Astrocyte (in vitro differentiated cells and primary cell): Measurements from ENCODE around the gene NLRP12. TPM values are rescaled to one million over a fixed set of nuclear protein-coding genes. Genes with fewer than 3 reads are reported as not detected.

Experiments
- DNase-seq: peaks from one replicate; pipeline ENCODE4 v3.0.0-alpha.2; 2010; ENCODE audit warnings: low read depth
- FAIRE-seq: peaks from 2 replicates; lab custom pipeline; 2011; peaks lifted over from hg19 to GRCh38; lab: Jason Lieb, UNC
- H2AFZ ChIP-seq: 2 replicates; pipeline ENCODE4 v1.6.0; 2012; ENCODE audit warnings: low read depth, low read length, inconsistent platforms
- H3K27ac ChIP-seq: 2 replicates; pipeline ENCODE4 v1.5.1; 2011; ENCODE audit warnings: low read depth, low read length, inconsistent platforms
- H3K27me3 ChIP-seq: 2 replicates; pipeline ENCODE4 v1.6.0; 2011; ENCODE audit warnings: low read length, inconsistent platforms; ENCODE audit not compliant: insufficient read depth
- H3K36me3 ChIP-seq: 2 replicates; pipeline ENCODE4 v1.5.1; 2011; ENCODE audit warnings: low read length, inconsistent platforms; ENCODE audit not compliant: insufficient read depth
- H3K4me1 ChIP-seq: 2 replicates; pipeline ENCODE4 v1.5.1; 2011; ENCODE audit warnings: low read length, inconsistent platforms; ENCODE audit not compliant: insufficient read depth
- H3K4me2 ChIP-seq: 2 replicates; pipeline ENCODE4 v1.6.0; 2012; ENCODE audit warnings: low read length, inconsistent platforms
- H3K4me3 ChIP-seq: 2 replicates; pipeline ENCODE4 v1.5.1; 2011; ENCODE audit warnings: low read depth, mild to moderate bottlenecking, low read length, inconsistent platforms; ENCODE audit not compliant: insufficient read depth
- H3K79me2 ChIP-seq: 2 replicates; pipeline ENCODE4 v1.6.0; 2012; ENCODE audit warnings: mild to moderate bottlenecking, low read length, inconsistent platforms; ENCODE audit not compliant: insufficient read depth
- H3K9ac ChIP-seq: 2 replicates; pipeline ENCODE4 v1.6.0; 2012; ENCODE audit warnings: mild to moderate bottlenecking, low read length, inconsistent platforms
- H3K9me3 ChIP-seq: 2 replicates; pipeline ENCODE4 v1.5.1; 2012; ENCODE audit warnings: low read depth, mild to moderate bottlenecking, low read length, inconsistent platforms; ENCODE audit not compliant: insufficient read depth
- H4K20me1 ChIP-seq: 2 replicates; pipeline ENCODE4 v1.6.0; 2012; ENCODE audit warnings: low read length, inconsistent platforms; ENCODE audit not compliant: insufficient read depth
- H3K27ac Mint-ChIP-seq: one replicate; pipeline ENCODE4 v1.8.0; 2021; ENCODE audit warnings: mild to moderate bottlenecking, mixed read lengths; ENCODE audit not compliant: unreplicated experiment
- H3K27me3 Mint-ChIP-seq: one replicate; pipeline ENCODE4 v1.8.0; 2021; ENCODE audit warnings: low read depth, mixed read lengths; ENCODE audit not compliant: unreplicated experiment
- H3K36me3 Mint-ChIP-seq: one replicate; pipeline ENCODE4 v1.8.0; 2021; ENCODE audit warnings: low read depth, mixed read lengths; ENCODE audit not compliant: unreplicated experiment
- H3K4me1 Mint-ChIP-seq: one replicate; pipeline ENCODE4 v1.8.0; 2021; ENCODE audit warnings: low read depth, mixed read lengths; ENCODE audit not compliant: unreplicated experiment
- H3K4me3 Mint-ChIP-seq: one replicate; pipeline ENCODE4 v1.8.0; 2021; ENCODE audit warnings: mild to moderate bottlenecking, moderate library complexity, mixed read lengths; ENCODE audit not compliant: unreplicated experiment
- H3K9me3 Mint-ChIP-seq: one replicate; pipeline ENCODE4 v1.8.0; 2021; ENCODE audit warnings: mild to moderate bottlenecking, mixed read lengths; ENCODE audit not compliant: unreplicated experiment
- EZH2 ChIP-seq: IDR thresholded peaks from 2 replicates; pipeline ENCODE4 v1.6.1; 2012; ENCODE audit warnings: mild to moderate bottlenecking, low read length, inconsistent platforms; ENCODE audit not compliant: insufficient read depth
- total RNA-seq: library from RNA; stranded (reverse); gene quantifications from 2 replicates; pipeline ENCODE4 v1.2.1, GENCODE V29; 2021
- TF ChIP-seq, protein P1 (sequence below): IDR thresholded peaks from 2 replicates; pipeline ENCODE4 v1.5.1; 2011; ENCODE audit warnings: low read depth, mild to moderate bottlenecking, inconsistent platforms, low read length, moderate library complexity; ENCODE audit not compliant: insufficient read depth

NLRP12 gene
- total RNA-seq, 1 donor from 2014 or later = not detected

- H3K36me3 Mint-ChIP-seq = peaks cover 4% of the 10 kb centered on the region
- H3K4me1 Mint-ChIP-seq = peaks cover 13% of the 10 kb centered on the region
- peak overlapping the region; percentile 93 for H3K27ac ChIP-seq
- DNase-seq (peak; percentile 78), FAIRE-seq (no peak)
- peak overlapping the region; percentile 94 for H3K4me2 ChIP-seq
- H3K27me3 Mint-ChIP-seq = no peaks in the 10 kb centered on the region
- H3K27ac Mint-ChIP-seq = peak overlapping the region; percentile 69
- TF ChIP-seq, protein P1, sequence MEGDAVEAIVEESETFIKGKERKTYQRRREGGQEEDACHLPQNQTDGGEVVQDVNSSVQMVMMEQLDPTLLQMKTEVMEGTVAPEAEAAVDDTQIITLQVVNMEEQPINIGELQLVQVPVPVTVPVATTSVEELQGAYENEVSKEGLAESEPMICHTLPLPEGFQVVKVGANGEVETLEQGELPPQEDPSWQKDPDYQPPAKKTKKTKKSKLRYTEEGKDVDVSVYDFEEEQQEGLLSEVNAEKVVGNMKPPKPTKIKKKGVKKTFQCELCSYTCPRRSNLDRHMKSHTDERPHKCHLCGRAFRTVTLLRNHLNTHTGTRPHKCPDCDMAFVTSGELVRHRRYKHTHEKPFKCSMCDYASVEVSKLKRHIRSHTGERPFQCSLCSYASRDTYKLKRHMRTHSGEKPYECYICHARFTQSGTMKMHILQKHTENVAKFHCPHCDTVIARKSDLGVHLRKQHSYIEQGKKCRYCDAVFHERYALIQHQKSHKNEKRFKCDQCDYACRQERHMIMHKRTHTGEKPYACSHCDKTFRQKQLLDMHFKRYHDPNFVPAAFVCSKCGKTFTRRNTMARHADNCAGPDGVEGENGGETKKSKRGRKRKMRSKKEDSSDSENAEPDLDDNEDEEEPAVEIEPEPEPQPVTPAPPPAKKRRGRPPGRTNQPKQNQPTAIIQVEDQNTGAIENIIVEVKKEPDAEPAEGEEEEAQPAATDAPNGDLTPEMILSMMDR = no peak
- no peak for TF ChIP-seq EZH2
- peak overlapping the region; percentile 83 for H3K4me3 Mint-ChIP-seq
- peaks cover 38% of the 10 kb centered on the region for H4K20me1 ChIP-seq
- H3K9me3 ChIP-seq = no peaks in the 10 kb centered on the region
- no peaks in the 10 kb centered on the region for H3K27me3 ChIP-seq
- no peak overlapping the region for H2AFZ ChIP-seq
- no peaks in the 10 kb centered on the region for H3K9me3 Mint-ChIP-seq
- H3K79me2 ChIP-seq = peaks cover 54% of the 10 kb centered on the region
- H3K36me3 ChIP-seq = peaks cover 6% of the 10 kb centered on the region
- H3K4me1 ChIP-seq = peaks cover 14% of the 10 kb centered on the region
- H3K9ac ChIP-seq = peak overlapping the region; percentile 99
- H3K4me3 ChIP-seq = peak overlapping the region; percentile 95
These were observed 45.0 kb upstream of the NLRP12 start for GRCh38 chr19:53868892-53869804.

DNA sequence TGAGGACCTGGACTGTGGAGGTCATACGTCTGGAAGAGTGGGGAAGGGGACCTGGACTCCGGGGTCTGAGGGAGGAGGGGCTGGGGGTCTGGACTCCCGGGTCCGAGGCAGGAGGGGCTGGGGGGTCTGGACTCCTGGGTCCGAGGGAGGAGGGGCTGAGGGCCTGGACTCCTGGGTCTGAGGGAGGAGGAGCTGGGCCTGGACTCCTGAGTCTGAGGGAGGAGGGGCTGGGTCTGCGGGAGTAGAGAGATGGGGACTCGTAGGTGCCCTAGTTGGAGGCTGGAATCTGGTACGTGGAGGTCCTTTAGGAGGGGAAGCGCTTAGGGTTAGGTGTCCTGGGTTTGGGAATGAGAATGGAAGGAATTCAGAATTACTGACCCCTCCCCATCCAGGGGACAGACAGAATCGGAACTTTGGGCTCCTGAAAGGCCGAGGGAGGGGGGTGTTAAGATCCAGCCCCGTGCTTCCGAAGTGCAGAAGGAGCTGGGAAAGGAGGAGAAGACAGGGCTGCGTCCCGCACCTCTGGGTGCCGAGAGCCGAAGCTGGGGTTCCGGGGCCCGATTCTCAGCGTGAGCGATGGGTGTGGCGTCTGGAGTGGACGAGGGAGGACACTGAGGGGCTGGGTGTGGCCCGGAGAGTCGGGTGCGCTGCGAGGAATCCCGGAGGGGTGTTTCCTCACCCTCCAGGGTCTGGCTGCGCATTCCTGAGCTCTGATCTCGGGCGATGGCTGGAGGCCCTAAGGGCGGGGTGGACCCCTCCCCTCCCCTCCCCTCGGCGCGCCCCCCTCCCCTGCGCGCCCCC, 44.2 kb upstream of the NLRP12 start:
- DNase-seq (no peak), FAIRE-seq (no peak)
- Histone ChIP-seq H3K36me3 (peaks cover 6% of the 10 kb centered on the region), H3K4me1 (peaks cover 14% of the 10 kb centered on the region), H3K79me2 (peaks cover 45% of the 10 kb centered on the region), H3K4me3 (peak overlapping the region; percentile 95), H3K4me2 (peak overlapping the region; percentile 94), H4K20me1 (peaks cover 29% of the 10 kb centered on the region), H3K9ac (peak overlapping the region; percentile 99), H3K27ac (peak overlapping the region; percentile 93), H3K27me3 (no peaks in the 10 kb centered on the region), H2AFZ (no peak overlapping the region), H3K9me3 (no peaks in the 10 kb centered on the region)
- Mint-ChIP-seq H3K4me3 (peak overlapping the region; percentile 99), H3K27me3 (no peaks in the 10 kb centered on the region), H3K27ac (peak overlapping the region; percentile 99), H3K9me3 (no peaks in the 10 kb centered on the region), H3K36me3 (peaks cover 4% of the 10 kb centered on the region), H3K4me1 (peaks cover 13% of the 10 kb centered on the region)
- TF ChIP-seq, protein P1 = no peak
- no peak for TF ChIP-seq EZH2
